ENCODE results near the gene KRTAP16-1. TPM values are rescaled to one million over a fixed set of nuclear protein-coding genes. Genes with fewer than 3 reads are reported as not detected.

The KRTAP16-1 gene
- total RNA-seq, 2 experiments from 2014 or later = not detected

DNA sequence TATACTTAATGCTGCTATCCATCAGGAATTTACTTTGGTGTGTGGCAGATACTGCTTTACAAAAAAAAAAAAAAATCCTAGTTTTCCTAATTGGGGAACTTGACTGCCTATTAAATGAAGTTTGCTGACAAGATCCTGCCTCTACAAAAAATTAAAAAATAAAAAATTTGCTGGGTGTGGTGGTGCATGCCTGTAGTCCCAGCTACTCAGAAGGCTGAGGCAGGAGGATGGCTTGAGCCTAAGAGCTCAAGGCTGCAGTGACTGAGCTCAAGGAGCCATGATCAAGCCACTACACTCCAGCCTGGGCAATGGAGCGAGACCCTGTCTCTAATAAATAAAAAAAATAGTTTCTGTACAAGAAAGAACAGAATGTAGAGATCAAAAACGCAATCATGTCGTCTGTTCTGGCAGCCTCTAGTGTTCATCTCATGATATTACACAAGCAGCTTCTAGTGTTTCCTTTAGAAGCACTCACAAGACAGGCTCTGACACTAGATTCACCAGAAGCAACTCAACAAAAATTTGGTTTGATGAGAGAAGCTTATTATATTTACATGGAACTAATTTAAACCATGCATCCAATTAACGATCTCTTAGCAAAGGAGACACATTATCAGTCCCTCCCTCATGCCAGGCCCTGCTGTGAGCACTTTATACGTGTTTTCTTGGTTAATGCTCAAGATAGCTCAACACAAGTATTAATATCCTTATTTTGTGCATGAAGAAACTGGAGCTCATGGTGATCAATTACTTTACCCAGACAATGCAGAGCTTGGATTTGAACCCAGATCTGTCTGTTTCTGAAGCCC, 13.2 kb upstream of the KRTAP16-1 start:
- DNase-seq = no peak
- H3K4me3 Mint-ChIP-seq = no peak overlapping the region
- no peak overlapping the region for H3K27ac Mint-ChIP-seq
- H3K27me3 Mint-ChIP-seq = no peaks in the 10 kb centered on the region
- H3K36me3 Mint-ChIP-seq = peaks cover 10% of the 10 kb centered on the region
- peaks cover 14% of the 10 kb centered on the region for H3K9me3 Mint-ChIP-seq
- H3K4me1 Mint-ChIP-seq = peaks cover 21% of the 10 kb centered on the region

DNA sequence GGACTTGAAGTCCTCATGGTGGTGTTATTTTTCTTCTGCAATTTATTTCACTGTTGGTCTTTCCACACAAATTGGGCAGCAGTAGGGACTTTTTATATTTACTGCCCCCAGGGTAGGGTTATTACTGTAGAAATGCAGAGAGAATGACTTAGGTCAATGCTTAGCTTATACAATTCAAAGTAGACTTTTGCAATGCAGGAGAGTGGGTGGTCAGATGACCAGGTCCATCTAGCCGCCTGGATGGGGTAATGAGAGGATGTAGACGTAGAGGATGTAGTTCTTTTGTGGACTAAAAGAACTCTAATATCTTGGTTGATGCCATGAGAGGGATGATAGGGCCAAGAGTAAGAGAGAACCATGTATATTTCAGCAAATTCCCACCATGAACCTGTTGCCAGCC, 9.1 kb upstream of the KRTAP16-1 start:
- Mint-ChIP-seq H3K27ac (no peak overlapping the region), H3K4me3 (no peak overlapping the region), H3K27me3 (no peaks in the 10 kb centered on the region), H3K36me3 (peaks cover 10% of the 10 kb centered on the region), H3K9me3 (peaks cover 14% of the 10 kb centered on the region), H3K4me1 (peaks cover 3% of the 10 kb centered on the region)
- DNase-seq = no peak

- DNase-seq = no peak
- Mint-ChIP-seq H3K27me3 (no peaks in the 10 kb centered on the region), H3K36me3 (peaks cover 10% of the 10 kb centered on the region), H3K4me3 (no peak overlapping the region), H3K9me3 (peaks cover 14% of the 10 kb centered on the region), H3K4me1 (peaks cover 5% of the 10 kb centered on the region), H3K27ac (no peak overlapping the region)
Measured at GRCh38 chr17:41315814-41316445, 6.8 kb upstream of the KRTAP16-1 start.

- H3K36me3 Mint-ChIP-seq = peaks cover 10% of the 10 kb centered on the region
Measured at GRCh38 chr17:41315204-41315794, 6.2 kb upstream of the KRTAP16-1 start, which contains the start of gene KRTAP17-1. Gene KRTAP17-1, minus strand, starts transcription at chr17:41315710. Its CDS starts 60 bp downstream, at chr17:41315650.

GRCh38 chr17:41311111-41311510, 2.0 kb upstream of the KRTAP16-1 start:
- Mint-ChIP-seq H3K4me3 (no peak overlapping the region), H3K36me3 (no peaks in the 10 kb centered on the region), H3K27me3 (no peaks in the 10 kb centered on the region), H3K27ac (no peak overlapping the region), H3K4me1 (peaks cover 40% of the 10 kb centered on the region), H3K9me3 (peaks cover 1% of the 10 kb centered on the region)
- DNase-seq = no peak

More at GRCh38 chr17:41315204-41315794, 6.2 kb upstream of the KRTAP16-1 start, which contains the start of gene KRTAP17-1:
- no peak for DNase-seq
- H3K4me1 Mint-ChIP-seq = peaks cover 10% of the 10 kb centered on the region
- H3K27me3 Mint-ChIP-seq = no peaks in the 10 kb centered on the region
- H3K9me3 Mint-ChIP-seq = peaks cover 10% of the 10 kb centered on the region
- no peak within 1 kb of the TSS for H3K4me3 Mint-ChIP-seq
- peak within 1 kb of the TSS; percentile 17 for H3K27ac Mint-ChIP-seq

DNA sequence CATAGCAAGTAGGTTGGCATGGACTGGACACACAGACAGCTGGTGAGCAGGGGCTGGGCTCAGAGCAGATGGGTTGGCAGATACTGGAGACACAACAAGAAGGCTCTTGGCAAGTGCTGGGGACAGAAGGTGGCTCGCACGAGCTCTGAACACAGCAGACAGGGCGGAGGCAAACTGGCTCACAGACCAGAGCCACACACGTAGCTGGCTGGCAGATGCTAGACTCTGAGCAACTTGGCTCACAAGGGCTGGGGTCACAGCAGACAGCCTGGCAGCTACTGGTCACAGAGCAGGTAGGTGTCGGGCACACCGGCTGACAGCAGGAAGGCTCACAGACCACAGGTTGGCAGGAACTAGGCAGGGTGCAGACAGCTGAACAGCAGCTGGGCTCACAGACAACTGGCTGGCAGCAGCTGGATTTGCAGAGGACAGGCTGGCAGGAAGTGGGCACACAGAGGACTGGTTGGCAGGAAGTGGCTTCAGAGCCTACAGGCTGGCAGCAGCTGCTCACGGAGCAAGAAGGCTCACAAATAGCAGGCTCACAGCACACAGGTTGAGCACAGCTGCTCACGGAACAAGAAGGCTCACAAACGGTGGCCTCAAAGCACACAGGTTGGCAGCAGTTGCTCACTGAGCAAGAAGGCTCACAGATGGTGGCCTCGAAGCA, 725 bp downstream of the KRTAP16-1 start:
- H3K9me3 Mint-ChIP-seq = peaks cover 1% of the 10 kb centered on the region
- peak overlapping the region; percentile 49 for H3K4me3 Mint-ChIP-seq
- H3K27ac Mint-ChIP-seq = peak overlapping the region; percentile 79
- no peaks in the 10 kb centered on the region for H3K27me3 Mint-ChIP-seq
- H3K36me3 Mint-ChIP-seq = no peaks in the 10 kb centered on the region
- DNase-seq = peak; percentile 34
- H3K4me1 Mint-ChIP-seq = peaks cover 40% of the 10 kb centered on the region

- Mint-ChIP-seq H3K27me3 (no peaks in the 10 kb centered on the region), H3K4me1 (peaks cover 40% of the 10 kb centered on the region), H3K27ac (no peak overlapping the region), H3K36me3 (no peaks in the 10 kb centered on the region), H3K9me3 (peaks cover 1% of the 10 kb centered on the region), H3K4me3 (no peak overlapping the region)
- DNase-seq = no peak
Measured at GRCh38 chr17:41307647-41308046, 1.5 kb downstream of the KRTAP16-1 start.

DNA sequence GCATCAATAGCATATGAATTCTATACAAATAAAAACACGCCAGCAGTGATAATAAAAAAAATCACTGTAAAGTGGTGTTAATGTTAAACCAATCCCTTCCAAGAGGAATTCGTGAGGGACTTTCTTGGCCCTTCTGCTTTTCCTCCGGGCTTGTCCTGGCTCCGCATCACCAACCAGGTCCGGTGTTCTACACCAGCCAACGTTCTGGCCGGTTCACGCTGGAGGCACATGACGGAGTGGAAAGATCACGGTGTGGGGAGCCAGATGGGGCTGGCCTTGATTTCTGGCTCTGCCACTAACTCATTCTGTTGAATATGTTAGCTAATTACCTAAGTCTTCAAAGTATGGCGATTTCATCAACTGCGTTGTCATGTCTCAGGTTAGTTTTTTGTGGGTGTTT, 5.0 kb downstream of the KRTAP16-1 start:
- Mint-ChIP-seq H3K9me3 (peaks cover 5% of the 10 kb centered on the region), H3K27ac (no peak overlapping the region), H3K36me3 (no peaks in the 10 kb centered on the region), H3K4me3 (no peak overlapping the region), H3K27me3 (no peaks in the 10 kb centered on the region), H3K4me1 (peaks cover 37% of the 10 kb centered on the region)
- DNase-seq = no peak

DNA sequence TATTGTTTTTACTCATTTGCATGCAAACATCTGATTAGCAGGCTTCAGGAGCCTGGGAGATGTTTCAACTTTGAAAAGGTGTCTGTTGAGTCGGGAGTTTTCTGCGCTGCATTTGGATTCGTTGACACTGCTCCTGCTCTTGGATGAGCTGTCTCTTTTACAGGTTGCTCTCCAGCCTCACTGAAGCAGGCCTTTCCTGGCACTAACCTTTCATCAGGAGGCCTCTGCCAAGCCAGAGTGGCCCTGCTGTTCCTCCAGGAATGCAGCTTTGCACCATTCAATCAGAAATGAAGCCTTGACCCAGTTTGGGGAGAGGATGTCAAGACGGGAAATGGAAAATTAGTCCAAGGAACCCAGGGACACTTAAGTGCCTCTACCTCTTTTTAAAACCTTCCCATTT, 6.1 kb downstream of the KRTAP16-1 start:
- H3K27me3 Mint-ChIP-seq = no peaks in the 10 kb centered on the region
- peaks cover 5% of the 10 kb centered on the region for H3K9me3 Mint-ChIP-seq
- H3K4me1 Mint-ChIP-seq = peaks cover 26% of the 10 kb centered on the region
- H3K27ac Mint-ChIP-seq = no peak overlapping the region
- no peak overlapping the region for H3K4me3 Mint-ChIP-seq
- H3K36me3 Mint-ChIP-seq = no peaks in the 10 kb centered on the region
- DNase-seq = no peak

DNA sequence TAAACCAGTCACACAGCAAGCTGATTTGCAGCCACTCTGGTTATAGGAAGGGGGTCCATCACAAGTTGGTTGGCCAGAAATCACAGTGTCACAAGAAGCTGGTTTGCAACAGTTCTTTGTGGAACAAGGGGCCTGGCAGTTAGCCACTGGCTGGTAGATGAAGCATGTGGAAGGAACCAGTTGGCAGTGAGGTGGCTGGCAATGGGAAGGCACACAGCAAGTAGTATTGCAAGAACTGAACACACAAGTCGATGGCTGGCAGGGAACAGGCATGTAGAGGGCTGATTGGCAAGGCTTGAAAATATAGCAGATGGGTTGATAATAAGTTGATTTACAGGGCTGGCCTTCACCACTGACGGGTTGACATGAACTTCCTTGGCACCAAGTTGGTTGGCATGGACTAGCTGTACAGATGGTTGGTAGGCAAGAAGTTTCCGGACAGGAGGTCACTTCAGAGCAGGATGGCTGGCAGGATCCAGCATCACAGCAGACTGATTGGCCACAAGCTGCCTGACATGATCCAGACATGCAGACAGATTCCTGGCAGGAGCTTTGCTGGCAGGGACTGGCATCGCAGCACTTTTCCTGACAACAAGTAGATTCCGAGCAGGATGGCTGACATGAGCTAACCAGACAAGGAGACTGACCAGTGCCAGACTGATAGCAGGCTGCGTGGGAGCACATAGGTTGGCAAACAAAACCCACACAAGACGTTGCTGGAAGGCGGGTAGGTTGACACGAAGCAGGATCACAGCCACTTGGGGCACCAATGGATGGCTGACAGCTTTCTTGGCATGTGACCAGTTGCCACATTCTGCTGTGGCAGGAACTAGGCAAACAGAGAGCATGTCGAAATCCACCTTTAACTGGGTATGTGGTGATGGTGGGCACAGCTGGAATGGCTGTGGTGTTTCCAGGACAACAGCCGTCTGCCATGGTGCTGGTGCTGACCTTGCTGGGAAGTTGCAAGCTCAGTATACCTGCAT, 6.9 kb downstream of the KRTAP16-1 start, which contains the start of gene KRTAP29-1:
Gene KRTAP29-1 (minus strand): TSS at position 936 of the 986 bp plus-strand sequence. CDS start 0 bp downstream, at position 936.
- H3K4me1 Mint-ChIP-seq = peaks cover 19% of the 10 kb centered on the region
- no peak within 1 kb of the TSS for H3K4me3 Mint-ChIP-seq
- H3K27ac Mint-ChIP-seq = no peak within 1 kb of the TSS
- DNase-seq = no peak
- H3K36me3 Mint-ChIP-seq = no peaks in the 10 kb centered on the region
- H3K27me3 Mint-ChIP-seq = no peaks in the 10 kb centered on the region
- H3K9me3 Mint-ChIP-seq = peaks cover 5% of the 10 kb centered on the region

DNA sequence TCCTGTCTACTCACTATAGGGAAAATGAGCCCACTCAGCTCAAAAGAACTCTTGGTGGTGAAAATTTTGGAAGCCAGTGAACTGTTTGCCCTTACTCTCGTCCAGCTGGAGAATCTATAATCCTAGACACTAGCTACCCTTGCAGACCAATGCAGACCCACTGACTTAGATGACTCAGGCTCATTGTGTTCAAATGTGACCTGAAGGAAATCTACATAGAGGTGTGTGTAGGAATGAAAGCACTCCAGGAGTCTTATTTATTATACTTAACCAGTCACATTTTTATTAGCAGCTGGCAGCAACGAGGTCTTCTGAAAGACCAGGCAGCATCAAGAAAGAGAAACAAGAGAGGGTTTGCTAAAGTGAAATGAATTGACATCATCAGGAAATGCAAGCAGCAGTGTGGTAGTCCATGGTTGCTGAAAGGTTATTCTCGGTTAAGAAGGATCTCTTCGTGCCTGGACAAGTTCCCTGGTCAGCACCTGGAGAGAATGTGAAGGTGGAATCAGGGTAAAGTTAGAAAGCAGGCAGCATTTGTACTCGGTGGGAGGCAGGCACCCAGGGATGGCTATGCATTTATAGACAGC, 7.8 kb downstream of the KRTAP16-1 start:
- Mint-ChIP-seq H3K4me3 (no peak overlapping the region), H3K9me3 (peaks cover 5% of the 10 kb centered on the region), H3K27ac (no peak overlapping the region), H3K27me3 (no peaks in the 10 kb centered on the region), H3K4me1 (peaks cover 12% of the 10 kb centered on the region), H3K36me3 (no peaks in the 10 kb centered on the region)
- no peak for DNase-seq

- Mint-ChIP-seq H3K4me3 (no peak overlapping the region), H3K9me3 (peaks cover 5% of the 10 kb centered on the region), H3K27me3 (no peaks in the 10 kb centered on the region), H3K36me3 (no peaks in the 10 kb centered on the region), H3K4me1 (peaks cover 12% of the 10 kb centered on the region), H3K27ac (no peak overlapping the region)
- DNase-seq = no peak
Measured at GRCh38 chr17:41298458-41299135, 10.5 kb downstream of the KRTAP16-1 start.

DNA sequence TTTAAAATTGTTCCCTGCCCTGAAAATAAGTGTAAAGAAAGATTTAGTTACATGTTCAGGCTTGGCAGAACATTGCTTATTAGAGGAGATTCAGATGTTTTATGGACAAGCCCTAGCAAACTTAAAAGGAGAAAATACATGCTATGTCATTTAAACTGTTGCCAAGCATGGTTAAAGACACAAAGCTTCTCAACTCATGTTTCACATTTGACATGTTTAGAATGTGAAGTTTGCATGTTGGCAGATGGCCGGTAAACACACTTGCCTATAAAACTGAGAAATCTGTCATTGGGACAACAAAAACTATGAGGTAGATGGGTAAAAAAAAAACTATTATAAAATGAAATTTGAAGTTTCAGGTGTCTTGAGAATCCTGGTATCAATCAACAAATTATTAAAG, 12.3 kb downstream of the KRTAP16-1 start:
- Mint-ChIP-seq H3K36me3 (no peaks in the 10 kb centered on the region), H3K27me3 (no peaks in the 10 kb centered on the region), H3K4me3 (no peak overlapping the region), H3K4me1 (peaks cover 9% of the 10 kb centered on the region), H3K9me3 (peaks cover 2% of the 10 kb centered on the region), H3K27ac (no peak overlapping the region)
- no peak for DNase-seq
